Measurements from ENCODE around the gene TMCO4.
A peak's percentile ranks its signal among the peaks of the same experiment; 100 is the strongest.
"Not testable (repeated sequence)": the region's sequence is repeated elsewhere in the genome, so short reads cannot be mapped to it uniquely, and the experiment has no call there.

TMCO4 gene

DNA sequence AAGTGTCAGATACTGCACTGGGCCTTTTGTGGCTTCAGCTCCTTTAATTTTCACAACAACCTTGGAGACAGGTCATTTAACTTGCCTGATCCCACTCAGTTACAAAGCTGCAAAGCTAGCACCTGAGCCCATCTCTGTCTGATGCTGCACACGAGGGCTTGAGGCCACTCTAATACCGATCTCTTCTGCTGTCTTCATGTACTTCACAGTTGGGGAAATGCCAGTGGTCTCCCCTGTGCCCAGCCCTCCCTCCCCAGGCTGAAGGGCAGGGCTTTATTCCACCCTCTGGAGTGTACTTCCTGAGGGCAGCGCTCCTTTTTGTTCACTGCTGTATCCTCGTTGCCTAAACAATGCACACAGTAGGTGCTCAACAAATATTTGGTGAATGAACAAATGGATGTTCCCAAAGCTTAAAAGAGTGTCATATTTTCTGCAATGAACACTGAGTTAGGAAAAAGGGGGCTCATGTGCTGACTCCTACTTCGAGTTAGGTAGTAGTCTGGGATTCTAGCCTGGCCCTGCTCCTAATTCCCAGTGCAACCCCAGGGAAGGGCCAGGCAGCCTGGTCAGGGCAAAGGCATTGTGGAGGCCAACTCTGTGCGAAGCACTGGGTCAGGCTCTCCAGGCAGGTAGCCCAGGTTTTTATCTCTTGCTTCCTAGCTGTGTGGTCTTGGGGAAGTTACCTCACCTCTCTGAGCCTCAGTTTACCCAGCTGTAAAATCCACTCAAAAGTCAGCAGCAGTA is 1.1 kb downstream of the TMCO4 start:
- peak overlapping the region; percentile 68 to 69 for H3K4me3 ChIP-seq (ENCODE audit: low read depth in 1 of 2, low read length in 2 of 2)
- H3K9me3 ChIP-seq (ENCODE audit: control insufficient read depth in 1 of 2, low read length in 2 of 2) = no peaks in the 10 kb centered on the region
- no peak overlapping the region for H3K27ac ChIP-seq (ENCODE audit: low read depth, low read length)
- no peaks in the 10 kb centered on the region for H3K27me3 ChIP-seq (ENCODE audit: control insufficient read depth in 1 of 2, insufficient read depth in 2 of 2, low read length in 2 of 2)
- peaks cover 11 to 17% of the 10 kb centered on the region in 2 donors for H3K4me1 ChIP-seq (ENCODE audit: control insufficient read depth in 1 of 2, insufficient read depth in 2 of 2, low read length in 2 of 2)
- H3K9ac ChIP-seq (ENCODE audit: low read depth in 1 of 2, low read length in 2 of 2) = peak overlapping the region; percentile 84 to 90
- no peaks in the 10 kb centered on the region for H3K36me3 ChIP-seq (ENCODE audit: control insufficient read depth in 1 of 2, insufficient read depth in 2 of 2, low read length in 2 of 2)

GRCh38 chr1:19797827-19798226 is 1.9 kb downstream of the TMCO4 start:
- H3K36me3 ChIP-seq (ENCODE audit: control insufficient read depth in 1 of 2, insufficient read depth in 2 of 2, low read length in 2 of 2) = peaks cover 3 to 6% of the 10 kb centered on the region in 2 donors
- peaks cover 11 to 17% of the 10 kb centered on the region in 2 donors for H3K4me1 ChIP-seq (ENCODE audit: control insufficient read depth in 1 of 2, insufficient read depth in 2 of 2, low read length in 2 of 2)
- no peaks in the 10 kb centered on the region for H3K27me3 ChIP-seq (ENCODE audit: control insufficient read depth in 1 of 2, insufficient read depth in 2 of 2, low read length in 2 of 2)
- H3K9me3 ChIP-seq (ENCODE audit: control insufficient read depth in 1 of 2, low read length in 2 of 2) = no peaks in the 10 kb centered on the region
- H3K9ac ChIP-seq (ENCODE audit: low read depth in 1 of 2, low read length in 2 of 2) = peak overlapping the region in 1 of 2 donors; percentile 90
- H3K4me3 ChIP-seq (ENCODE audit: low read depth in 1 of 2, low read length in 2 of 2) = no peak overlapping the region
- H3K27ac ChIP-seq (ENCODE audit: low read depth, low read length) = no peak overlapping the region

DNA sequence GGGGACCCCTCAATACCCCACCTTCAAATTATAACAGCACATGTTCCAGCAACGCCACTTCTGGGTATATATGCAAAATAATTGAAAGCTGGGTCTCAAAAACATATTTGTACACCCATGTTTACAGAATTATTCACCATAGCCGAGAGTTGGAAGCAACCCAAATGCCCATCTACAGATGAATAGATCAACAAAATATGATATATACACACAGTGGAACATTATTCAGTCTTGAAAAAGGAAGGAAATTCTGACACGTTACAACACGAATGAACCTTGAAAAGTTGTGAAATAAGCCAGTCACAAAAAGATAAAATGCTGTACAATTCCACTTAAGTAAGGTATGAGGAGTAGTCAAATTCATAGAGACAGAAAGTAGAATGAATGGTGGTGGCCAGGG is 5.1 kb downstream of the TMCO4 start:
- peaks cover 8 to 17% of the 10 kb centered on the region in 2 donors for H3K36me3 ChIP-seq (ENCODE audit: control insufficient read depth in 1 of 2, insufficient read depth in 2 of 2, low read length in 2 of 2)
- H3K27me3 ChIP-seq (ENCODE audit: control insufficient read depth in 1 of 2, insufficient read depth in 2 of 2, low read length in 2 of 2) = no peaks in the 10 kb centered on the region
- H3K4me3 ChIP-seq (ENCODE audit: low read depth in 1 of 2, low read length in 2 of 2) = no peak overlapping the region
- H3K9ac ChIP-seq (ENCODE audit: low read depth in 1 of 2, low read length in 2 of 2) = no peak overlapping the region
- no peak overlapping the region for H3K27ac ChIP-seq (ENCODE audit: low read depth, low read length)
- H3K9me3 ChIP-seq (ENCODE audit: control insufficient read depth in 1 of 2, low read length in 2 of 2) = no peaks in the 10 kb centered on the region
- peaks cover 11 to 12% of the 10 kb centered on the region in 2 donors for H3K4me1 ChIP-seq (ENCODE audit: control insufficient read depth in 1 of 2, insufficient read depth in 2 of 2, low read length in 2 of 2)

DNA sequence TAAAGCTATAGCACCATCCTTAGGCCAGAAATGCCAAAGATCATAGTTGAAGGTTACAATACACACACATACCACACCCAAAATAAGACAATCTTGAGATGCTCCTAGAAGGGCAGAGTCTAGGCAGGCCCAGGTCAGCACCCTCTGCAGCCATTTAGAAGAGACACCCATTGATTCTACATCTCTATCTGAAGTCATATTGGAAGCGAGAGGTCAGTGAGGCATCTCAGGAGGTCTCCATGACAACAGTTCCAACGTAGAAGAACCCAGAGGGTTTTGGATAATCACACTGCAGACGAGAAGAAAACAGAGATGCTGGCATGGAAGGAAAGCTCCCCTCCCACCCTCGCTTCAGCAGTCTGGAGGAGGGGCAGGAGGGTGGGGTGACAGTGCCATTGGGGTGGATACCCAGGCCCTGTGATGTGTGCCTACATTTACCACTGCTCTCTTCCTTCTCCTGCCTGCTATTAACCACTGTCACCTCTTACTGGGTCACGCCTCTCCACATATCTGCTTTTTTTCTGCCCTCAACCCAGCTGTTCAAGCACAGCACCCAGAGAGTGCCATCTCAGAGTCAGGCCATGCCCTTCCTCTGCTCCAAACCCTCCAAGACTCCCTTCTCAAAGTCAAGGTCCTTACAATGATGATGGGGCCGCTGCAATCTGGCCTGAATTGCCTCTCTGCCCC is 6.2 kb downstream of the TMCO4 start:
- H3K4me1 ChIP-seq (ENCODE audit: control insufficient read depth in 1 of 2, insufficient read depth in 2 of 2, low read length in 2 of 2) = peaks cover 3% of the 10 kb centered on the region in 2 donors
- peaks cover 8 to 17% of the 10 kb centered on the region in 2 donors for H3K36me3 ChIP-seq (ENCODE audit: control insufficient read depth in 1 of 2, insufficient read depth in 2 of 2, low read length in 2 of 2)
- no peaks in the 10 kb centered on the region for H3K27me3 ChIP-seq (ENCODE audit: control insufficient read depth in 1 of 2, insufficient read depth in 2 of 2, low read length in 2 of 2)
- H3K9me3 ChIP-seq (ENCODE audit: control insufficient read depth in 1 of 2, low read length in 2 of 2) = no peaks in the 10 kb centered on the region
- H3K9ac ChIP-seq (ENCODE audit: low read depth in 1 of 2, low read length in 2 of 2) = no peak overlapping the region
- H3K27ac ChIP-seq (ENCODE audit: low read depth, low read length) = no peak overlapping the region
- no peak overlapping the region for H3K4me3 ChIP-seq (ENCODE audit: low read depth in 1 of 2, low read length in 2 of 2)

- no peak overlapping the region for H3K9ac ChIP-seq (ENCODE audit: low read depth in 1 of 2, low read length in 2 of 2)
- no peaks in the 10 kb centered on the region for H3K27me3 ChIP-seq (ENCODE audit: control insufficient read depth in 1 of 2, insufficient read depth in 2 of 2, low read length in 2 of 2)
- no peaks in the 10 kb centered on the region for H3K9me3 ChIP-seq (ENCODE audit: control insufficient read depth in 1 of 2, low read length in 2 of 2)
- peaks cover 8 to 17% of the 10 kb centered on the region in 2 donors for H3K36me3 ChIP-seq (ENCODE audit: control insufficient read depth in 1 of 2, insufficient read depth in 2 of 2, low read length in 2 of 2)
- no peak overlapping the region for H3K27ac ChIP-seq (ENCODE audit: low read depth, low read length)
- H3K4me3 ChIP-seq (ENCODE audit: low read depth in 1 of 2, low read length in 2 of 2) = no peak overlapping the region
- peaks cover 0 to under 1% of the 10 kb centered on the region in 2 donors for H3K4me1 ChIP-seq (ENCODE audit: control insufficient read depth in 1 of 2, insufficient read depth in 2 of 2, low read length in 2 of 2)
Observed at GRCh38 chr1:19792237-19793002, 7.3 kb downstream of the TMCO4 start.

GRCh38 chr1:19790061-19790975 is 9.4 kb downstream of the TMCO4 start:
- not testable (repeated sequence) for H3K27ac ChIP-seq (ENCODE audit: low read depth, low read length); H3K4me3 ChIP-seq (ENCODE audit: low read depth in 1 of 2, low read length in 2 of 2); H3K9ac ChIP-seq (ENCODE audit: low read depth in 1 of 2, low read length in 2 of 2); H3K4me1 ChIP-seq (ENCODE audit: control insufficient read depth in 1 of 2, insufficient read depth in 2 of 2, low read length in 2 of 2); H3K9me3 ChIP-seq (ENCODE audit: control insufficient read depth in 1 of 2, low read length in 2 of 2); H3K27me3 ChIP-seq (ENCODE audit: control insufficient read depth in 1 of 2, insufficient read depth in 2 of 2, low read length in 2 of 2)
- H3K36me3 ChIP-seq (ENCODE audit: control insufficient read depth in 1 of 2, insufficient read depth in 2 of 2, low read length in 2 of 2) = peaks cover 16 to 27% of the 10 kb centered on the region in 2 donors

DNA sequence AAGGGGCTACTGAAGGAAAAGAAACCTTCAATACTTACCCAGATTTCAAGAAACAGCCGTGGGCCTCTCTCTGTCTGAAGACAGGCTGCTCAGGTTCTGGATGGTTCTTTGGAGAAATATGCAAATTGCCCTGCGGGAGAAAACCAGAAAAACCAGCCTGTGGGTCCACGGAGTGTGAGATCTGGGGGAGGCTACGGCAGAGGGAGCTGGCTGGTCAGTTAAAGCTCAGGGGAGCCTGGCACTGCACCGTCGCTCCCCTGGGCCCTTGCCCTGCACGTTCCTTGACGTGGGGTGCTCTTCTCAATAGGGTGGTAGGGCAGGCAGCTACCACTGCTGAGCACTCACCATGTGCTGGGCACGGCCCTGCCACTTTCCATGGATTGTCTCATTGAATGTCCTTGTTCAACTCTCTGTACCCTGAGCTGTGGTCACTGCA is 12.7 kb downstream of the TMCO4 start:
- Histone ChIP-seq H3K27me3 (ENCODE audit: control insufficient read depth in 1 of 2, insufficient read depth in 2 of 2, low read length in 2 of 2) (no peaks in the 10 kb centered on the region), H3K27ac (ENCODE audit: low read depth, low read length) (no peak overlapping the region), H3K36me3 (ENCODE audit: control insufficient read depth in 1 of 2, insufficient read depth in 2 of 2, low read length in 2 of 2) (peaks cover 15 to 27% of the 10 kb centered on the region in 2 donors), H3K4me3 (ENCODE audit: low read depth in 1 of 2, low read length in 2 of 2) (no peak overlapping the region), H3K9ac (ENCODE audit: low read depth in 1 of 2, low read length in 2 of 2) (no peak overlapping the region), H3K4me1 (ENCODE audit: control insufficient read depth in 1 of 2, insufficient read depth in 2 of 2, low read length in 2 of 2) (peaks cover 0 to 7% of the 10 kb centered on the region in 2 donors), H3K9me3 (ENCODE audit: control insufficient read depth in 1 of 2, low read length in 2 of 2) (no peaks in the 10 kb centered on the region)

DNA sequence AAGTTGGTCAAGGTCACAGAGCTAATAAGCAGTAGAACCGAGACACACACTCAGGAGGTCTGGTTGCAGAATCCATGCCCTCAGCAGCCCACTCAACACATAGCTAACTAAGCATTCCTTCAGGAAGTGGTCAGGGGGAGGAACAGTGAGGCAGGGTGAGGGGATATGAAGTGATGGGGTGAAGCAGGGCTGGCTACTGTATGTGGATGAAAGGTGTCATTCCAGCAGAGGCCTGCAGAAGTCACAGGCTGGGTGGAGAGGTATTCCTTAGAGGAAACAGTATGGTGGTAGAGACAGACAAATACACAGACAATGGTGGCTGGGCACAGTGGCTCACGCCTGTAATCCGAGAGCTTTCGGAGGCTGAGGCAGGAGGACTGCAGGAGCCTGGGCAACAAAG is 14.1 kb downstream of the TMCO4 start:
- Histone ChIP-seq H3K9me3 (ENCODE audit: control insufficient read depth in 1 of 2, low read length in 2 of 2) (no peaks in the 10 kb centered on the region), H3K27ac (ENCODE audit: low read depth, low read length) (no peak overlapping the region), H3K4me3 (ENCODE audit: low read depth in 1 of 2, low read length in 2 of 2) (no peak overlapping the region), H3K4me1 (ENCODE audit: control insufficient read depth in 1 of 2, insufficient read depth in 2 of 2, low read length in 2 of 2) (peaks cover 0 to 7% of the 10 kb centered on the region in 2 donors), H3K9ac (ENCODE audit: low read depth in 1 of 2, low read length in 2 of 2) (no peak overlapping the region), H3K27me3 (ENCODE audit: control insufficient read depth in 1 of 2, insufficient read depth in 2 of 2, low read length in 2 of 2) (no peaks in the 10 kb centered on the region), H3K36me3 (ENCODE audit: control insufficient read depth in 1 of 2, insufficient read depth in 2 of 2, low read length in 2 of 2) (peaks cover 15 to 20% of the 10 kb centered on the region in 2 donors)

DNA sequence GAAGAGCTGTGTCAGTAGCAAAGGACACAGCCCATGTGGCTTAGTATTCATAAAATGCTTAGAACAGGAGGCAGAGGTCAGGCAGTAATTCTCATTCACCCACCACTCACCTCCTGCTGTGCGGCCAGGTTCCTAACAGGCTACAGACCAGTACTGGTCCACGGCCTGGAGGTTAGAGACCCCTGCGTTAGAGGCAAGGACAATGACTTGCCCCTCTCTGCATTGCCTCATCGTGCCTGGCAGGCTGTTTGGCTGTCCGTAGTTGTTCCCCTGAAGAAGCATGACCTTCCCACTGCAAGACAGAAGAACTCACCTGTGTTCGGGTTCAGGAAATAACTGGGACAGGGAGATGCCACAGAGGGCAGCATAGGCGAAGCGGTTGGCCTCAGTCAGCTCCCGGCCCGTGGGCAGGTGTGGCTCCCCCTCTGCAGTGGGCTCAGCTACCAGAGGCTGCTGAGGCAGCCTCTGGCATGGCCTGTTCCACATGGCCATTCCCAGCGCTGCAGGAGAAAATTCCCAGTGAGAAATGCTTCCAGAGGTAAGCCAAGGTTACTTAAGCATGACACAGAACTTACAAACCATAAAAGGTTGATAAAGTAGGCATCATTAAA is 19.3 kb downstream of the TMCO4 start:
- Histone ChIP-seq H3K4me3 (ENCODE audit: low read depth in 1 of 2, low read length in 2 of 2) (no peak overlapping the region), H3K36me3 (ENCODE audit: control insufficient read depth in 1 of 2, insufficient read depth in 2 of 2, low read length in 2 of 2) (peaks cover 25 to 47% of the 10 kb centered on the region in 2 donors), H3K27me3 (ENCODE audit: control insufficient read depth in 1 of 2, insufficient read depth in 2 of 2, low read length in 2 of 2) (no peaks in the 10 kb centered on the region), H3K4me1 (ENCODE audit: control insufficient read depth in 1 of 2, insufficient read depth in 2 of 2, low read length in 2 of 2) (no peaks in the 10 kb centered on the region), H3K27ac (ENCODE audit: low read depth, low read length) (no peak overlapping the region), H3K9ac (ENCODE audit: low read depth in 1 of 2, low read length in 2 of 2) (no peak overlapping the region), H3K9me3 (ENCODE audit: control insufficient read depth in 1 of 2, low read length in 2 of 2) (no peaks in the 10 kb centered on the region)

Measured in duodenal mucosa (tissue), 2 donors.